Epithelial cell of proximal tubule (primary cell): ENCODE results near the gene SIK3. TPM values are rescaled to one million over a fixed set of nuclear protein-coding genes. Genes with fewer than 3 reads are reported as not detected.
"Not testable (repeated sequence)": the region's sequence is repeated elsewhere in the genome, so short reads cannot be mapped to it uniquely, and the experiment has no call there.

ENCODE experiments used
- DNase-seq: peaks from one replicate; pipeline ENCODE4 v3.0.0-alpha.2; 2011; ENCODE audit warnings: low read depth
- H3K4me3 ChIP-seq: 2 replicates; pipeline ENCODE4 v1.5.1; 2011; ENCODE audit warnings: low read depth, mild to moderate bottlenecking, low read length
- CTCF ChIP-seq: conservative IDR thresholded peaks from 2 replicates; pipeline ENCODE4 v1.5.1; 2012; ENCODE audit warnings: low read depth, mild to moderate bottlenecking, low read length
- total RNA-seq: library from RNA; depleted of rRNA; stranded (reverse); fragments of >200 nt; gene quantifications from 2 replicates; pipeline ENCODE4 v1.2.3, GENCODE V29; 2015

Gene SIK3
- 13.6 and 17.6 TPM in 2 replicates for total RNA-seq

GRCh38 chr11:117098269-117099232 is at the start of gene SIK3:
SIK3 (minus strand) TSS chr11:117098428; CDS start chr11:117098415, 13 bp downstream.
- DNase-seq: peak; percentile 59
- peak within 1 kb of the TSS; percentile 90 for H3K4me3 ChIP-seq
- peak; percentile 44 for TF ChIP-seq CTCF

DNA sequence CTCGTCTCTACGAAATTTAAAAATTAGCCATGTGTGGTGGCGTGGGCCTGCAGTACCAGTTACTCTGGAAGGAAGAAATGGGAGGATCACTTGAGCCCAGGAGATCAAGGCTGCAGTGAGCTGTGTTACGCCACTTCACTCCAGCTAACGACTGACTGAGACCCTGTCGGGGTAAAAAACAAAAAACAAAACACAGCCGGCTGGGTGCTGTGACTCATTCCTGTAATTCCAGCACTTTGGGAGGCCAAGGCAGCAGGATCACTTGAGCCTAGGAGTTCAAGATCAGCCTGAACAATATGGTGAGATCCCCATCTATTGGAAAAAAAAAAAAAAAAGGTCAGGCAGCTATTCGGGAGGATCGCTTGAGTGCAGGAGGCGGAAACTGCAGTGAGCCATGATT is 48.3 kb upstream of the SIK3 start:
- H3K4me3 ChIP-seq: peak overlapping the region; percentile 98
- TF ChIP-seq CTCF: no peak
- no peak for DNase-seq

GRCh38 chr11:117145393-117145761 is 47.1 kb upstream of the SIK3 start:
- DNase-seq: peak; percentile 16
- TF ChIP-seq CTCF: peak; percentile 28

DNA sequence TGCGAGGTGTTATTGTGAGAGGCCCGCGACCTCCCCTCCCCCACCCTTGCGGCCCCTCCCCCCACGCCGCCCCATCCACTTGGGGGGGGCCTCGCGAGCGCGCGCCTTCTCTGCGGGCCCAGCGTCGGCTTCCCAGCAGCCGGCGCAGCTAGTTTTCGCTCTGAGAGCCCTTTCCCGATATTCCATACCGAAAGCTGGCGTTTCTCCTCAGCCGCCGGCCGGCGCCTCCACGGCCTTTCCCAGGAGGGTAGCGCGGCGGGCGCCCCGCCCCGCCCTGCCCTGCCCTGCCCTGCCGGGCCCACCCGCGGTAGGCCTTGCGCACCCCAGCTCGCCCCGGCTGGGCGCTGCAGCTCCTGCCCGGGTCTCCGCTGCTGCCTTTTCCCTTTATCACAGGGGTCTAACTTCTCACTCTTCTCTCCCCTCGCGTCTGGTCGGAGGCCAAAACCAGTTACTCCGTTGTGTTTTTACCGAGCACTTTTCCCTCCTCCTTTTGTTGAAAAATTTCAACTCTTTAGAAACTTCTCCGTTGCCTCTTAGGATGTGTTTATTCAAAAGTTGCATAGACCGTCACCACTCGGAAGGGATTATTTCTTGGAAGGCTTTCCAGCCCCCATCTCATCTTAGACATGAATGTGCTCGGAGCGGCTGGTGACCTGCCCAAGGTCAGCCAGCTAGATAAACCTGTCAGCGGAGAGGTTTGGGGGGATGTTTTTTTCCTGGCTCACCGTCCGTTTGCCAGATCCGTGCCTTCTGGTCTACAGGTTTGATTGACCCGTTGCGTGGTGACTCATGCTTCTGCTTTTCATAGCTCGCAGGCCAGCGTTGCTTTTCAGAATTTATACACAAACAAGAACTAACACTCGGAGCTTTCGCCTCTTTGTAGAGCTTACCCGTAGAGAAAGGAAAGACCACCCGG is 46.5 kb upstream of the SIK3 start:
- peak overlapping the region; percentile 98 for H3K4me3 ChIP-seq
- TF ChIP-seq CTCF: no peak
- peak; percentile 43 for DNase-seq

More at GRCh38 chr11:117145393-117145761, 47.1 kb upstream of the SIK3 start:
- H3K4me3 ChIP-seq: peak overlapping the region; percentile 98

GRCh38 chr11:117143871-117144476 is 45.7 kb upstream of the SIK3 start, which contains the start of gene PAFAH1B2:
PAFAH1B2 (plus strand) TSS chr11:117144287; CDS start chr11:117152448, 8,161 bp downstream.
- DNase-seq: peak; percentile 45
- H3K4me3 ChIP-seq: peak within 1 kb of the TSS; percentile 98
- TF ChIP-seq CTCF: no peak

GRCh38 chr11:117143390-117143789 is 45.2 kb upstream of the SIK3 start:
- DNase-seq: no peak
- peak overlapping the region; percentile 98 for H3K4me3 ChIP-seq
- TF ChIP-seq CTCF: no peak

DNA sequence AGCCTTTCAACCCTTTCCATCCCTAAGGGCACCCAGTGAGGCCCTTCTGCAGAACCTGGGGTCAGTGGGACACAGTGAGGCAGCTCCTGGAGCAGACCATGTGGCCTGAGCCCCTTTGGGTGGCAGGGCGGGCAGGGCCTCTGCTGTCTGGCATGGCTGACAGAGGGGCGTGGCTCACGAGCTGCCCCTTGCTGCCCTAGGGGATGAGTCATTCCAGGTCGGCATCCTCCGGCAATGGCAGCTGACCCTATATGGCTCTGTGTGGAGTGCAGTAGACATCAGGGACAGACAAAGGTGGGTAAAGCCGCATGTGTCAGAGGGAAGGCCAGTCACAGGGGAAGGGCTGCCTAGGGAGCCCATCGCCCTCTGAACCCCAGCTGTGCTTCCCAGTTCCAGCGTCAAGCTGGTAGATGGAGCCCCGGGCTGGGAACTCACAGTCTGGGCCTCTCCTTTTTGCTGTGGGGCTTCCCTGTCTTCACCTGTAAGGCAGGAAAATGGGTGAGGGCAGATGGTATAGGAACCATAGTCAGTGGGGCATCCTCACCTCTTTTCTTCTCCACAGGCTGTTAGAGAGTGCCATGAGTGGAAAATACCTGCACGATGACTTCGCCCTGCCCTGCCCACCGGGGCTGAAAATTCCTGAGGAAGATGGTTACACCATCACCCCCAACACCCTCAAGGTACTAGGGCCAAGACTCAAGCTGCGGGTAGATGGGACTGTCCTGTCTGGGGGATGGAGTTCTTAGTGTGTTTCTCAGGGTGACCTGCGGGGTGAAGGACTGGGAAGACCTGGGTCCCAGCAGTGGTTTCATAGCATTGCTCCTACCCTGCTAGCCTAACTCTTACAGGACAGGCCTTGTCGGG is 39.2 kb upstream of the SIK3 start:
- not testable (repeated sequence) for H3K4me3 ChIP-seq, DNase-seq

GRCh38 chr11:117134979-117135378 is 36.8 kb upstream of the SIK3 start:
- DNase-seq: not testable (repeated sequence)

More at GRCh38 chr11:117134979-117135378, 36.8 kb upstream of the SIK3 start:
- H3K4me3 ChIP-seq: not testable (repeated sequence)
